Measurements from ENCODE around the gene ABCC5.
"Not testable (repeated sequence)": the region's sequence is repeated elsewhere in the genome, so short reads cannot be mapped to it uniquely, and the experiment has no call there.

DNA sequence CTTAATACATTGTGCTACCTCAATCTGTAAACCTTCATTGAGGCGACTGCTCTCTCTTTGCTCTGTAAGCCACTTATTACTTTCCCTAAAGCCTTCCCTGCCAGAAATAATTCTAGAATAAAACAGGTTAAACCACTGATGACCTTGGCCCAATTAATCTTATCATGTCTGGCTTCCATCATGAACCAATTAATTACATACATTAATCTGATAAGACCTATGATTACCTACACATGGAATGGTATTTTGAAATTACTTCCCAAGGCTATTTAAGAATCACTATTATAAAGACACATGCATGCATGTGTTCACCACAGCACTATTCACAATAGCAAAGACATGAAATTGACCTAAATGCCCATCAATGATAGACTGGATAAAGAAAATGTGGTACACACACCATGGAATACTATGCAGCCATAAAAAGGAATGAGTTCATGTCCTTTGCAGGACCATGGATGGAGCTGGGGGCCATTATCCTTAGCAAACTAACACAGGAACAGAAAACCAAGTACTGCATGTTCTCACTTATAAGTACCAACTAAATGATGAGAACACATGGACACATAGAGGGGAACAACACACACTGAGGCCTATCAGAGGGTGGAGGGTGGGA lies 10.7 kb upstream of the ABCC5 start:
- TF ChIP-seq HDAC6 (IDR thresholded peaks at IDR 0.05; ENCODE audit: low read depth, low read length); SP1 (IDR thresholded peaks at IDR 0.05; ENCODE audit: low read depth, low read length); CBX8 (IDR thresholded peaks at IDR 0.05; ENCODE audit: borderline replicate concordance, low read depth, low read length); JUN (IDR thresholded peaks at IDR 0.05; ENCODE audit: low read depth, low read length); TBP (IDR thresholded peaks at IDR 0.05; ENCODE audit: low read depth, low read length); CEBPB (IDR thresholded peaks at IDR 0.05; ENCODE audit: low read depth, low read length); POLR2AphosphoS5 (IDR thresholded peaks at IDR 0.05; ENCODE audit: low read depth, low read length); CHD2 (IDR thresholded peaks at IDR 0.05; ENCODE audit: low read length); RXRA (IDR thresholded peaks at IDR 0.05; ENCODE audit: insufficient read depth, low read depth, low read length); BRCA1 (IDR thresholded peaks at IDR 0.05; ENCODE audit: low read depth, low read length); CHD1 (IDR thresholded peaks at IDR 0.05; ENCODE audit: low read depth, low read length): not testable (repeated sequence)
- TF ChIP-seq, protein P1, sequence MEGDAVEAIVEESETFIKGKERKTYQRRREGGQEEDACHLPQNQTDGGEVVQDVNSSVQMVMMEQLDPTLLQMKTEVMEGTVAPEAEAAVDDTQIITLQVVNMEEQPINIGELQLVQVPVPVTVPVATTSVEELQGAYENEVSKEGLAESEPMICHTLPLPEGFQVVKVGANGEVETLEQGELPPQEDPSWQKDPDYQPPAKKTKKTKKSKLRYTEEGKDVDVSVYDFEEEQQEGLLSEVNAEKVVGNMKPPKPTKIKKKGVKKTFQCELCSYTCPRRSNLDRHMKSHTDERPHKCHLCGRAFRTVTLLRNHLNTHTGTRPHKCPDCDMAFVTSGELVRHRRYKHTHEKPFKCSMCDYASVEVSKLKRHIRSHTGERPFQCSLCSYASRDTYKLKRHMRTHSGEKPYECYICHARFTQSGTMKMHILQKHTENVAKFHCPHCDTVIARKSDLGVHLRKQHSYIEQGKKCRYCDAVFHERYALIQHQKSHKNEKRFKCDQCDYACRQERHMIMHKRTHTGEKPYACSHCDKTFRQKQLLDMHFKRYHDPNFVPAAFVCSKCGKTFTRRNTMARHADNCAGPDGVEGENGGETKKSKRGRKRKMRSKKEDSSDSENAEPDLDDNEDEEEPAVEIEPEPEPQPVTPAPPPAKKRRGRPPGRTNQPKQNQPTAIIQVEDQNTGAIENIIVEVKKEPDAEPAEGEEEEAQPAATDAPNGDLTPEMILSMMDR (IDR thresholded peaks at IDR 0.05; ENCODE audit: control extremely low read depth in 1 of 3, insufficient read depth in 1 of 3, low read depth in 1 of 3, low read length in 3 of 3) = not testable (repeated sequence)
- TF ChIP-seq, protein P2, sequence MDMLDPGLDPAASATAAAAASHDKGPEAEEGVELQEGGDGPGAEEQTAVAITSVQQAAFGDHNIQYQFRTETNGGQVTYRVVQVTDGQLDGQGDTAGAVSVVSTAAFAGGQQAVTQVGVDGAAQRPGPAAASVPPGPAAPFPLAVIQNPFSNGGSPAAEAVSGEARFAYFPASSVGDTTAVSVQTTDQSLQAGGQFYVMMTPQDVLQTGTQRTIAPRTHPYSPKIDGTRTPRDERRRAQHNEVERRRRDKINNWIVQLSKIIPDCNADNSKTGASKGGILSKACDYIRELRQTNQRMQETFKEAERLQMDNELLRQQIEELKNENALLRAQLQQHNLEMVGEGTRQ (IDR thresholded peaks at IDR 0.05; ENCODE audit: low read length) = not testable (repeated sequence)

Measured in H1 (cell line).